HCT116 (cell line): ENCODE measurements around the gene HPS1. TPM values are rescaled to one million over a fixed set of nuclear protein-coding genes. Genes with fewer than 3 reads are reported as not detected.

ENCODE experiments used
- ATAC-seq: fragments of 200-7000 bp; cut with Tn5 transposase; 2 replicates; pipeline ENCODE4 v1.9.1; 2020; ENCODE audit warnings: mild to moderate bottlenecking, moderate library complexity
- BruUV-seq: library from RNA; stranded (reverse); fragments of 400-500 nt; replicated peaks from 2 replicates; lab custom pipeline; 2021; lab: Mats Ljungman, UMichigan
- CTCF ChIA-PET: fragments of 300-600 bp; sonication (Branson Sonifier 250); formaldehyde crosslinking; loops from one replicate; lab custom pipeline; 2021; ENCODE audit warnings: antibody characterized with exemption; lab: Charles Lee
- POLR2A ChIA-PET: fragments of 300-600, 350-600 bp; sonication (Branson Sonifier 250); formaldehyde crosslinking; loops from one replicate; lab custom pipeline; 2021; ENCODE audit warnings: antibody characterized with exemption; lab: Charles Lee
- RAD21 ChIA-PET, 2 experiments: fragments of 300-600 bp; sonication (Branson Sonifier 250); formaldehyde crosslinking; loops; one replicate each; lab custom pipeline; 2023; ENCODE audit warnings: low total read pairs in 2 of 2; ENCODE audit not compliant: uncharacterized antibody in 2 of 2, unreplicated experiment in 2 of 2, low non-redundant PET in 1 of 2; lab: Charles Lee
- DNase-seq: peaks from one replicate; pipeline ENCODE4 v3.0.0-alpha.2; 2010; ENCODE audit warnings: low read depth, low spot score
- H2AFZ ChIP-seq: fragments of 200-600 bp; shearing (Covaris generic), sonication (generic); 2 replicates; pipeline ENCODE4 v1.6.1; 2017; ENCODE audit warnings: low read depth, mixed run types, mixed read lengths, antibody characterized with exemption, low read length; ENCODE audit not compliant: poor library complexity, severe bottlenecking
- H3K27ac ChIP-seq: 2 replicates; pipeline ENCODE4 v1.5.1; 2012; ENCODE audit warnings: low read depth, low read length
- H3K27me3 ChIP-seq: fragments of 200-600 bp; sonication (generic); 2 replicates; pipeline ENCODE4 v1.6.1; 2016; ENCODE audit warnings: mixed run types, low read length, mixed read lengths; ENCODE audit not compliant: insufficient read depth
- H3K36me3 ChIP-seq, 2 experiments: fragments of 200-500 bp in 1 of 2; fragments of 200-600 bp in 1 of 2; sonication (Bioruptor generic) in 1 of 2; sonication (generic) in 1 of 2; 2 replicates each; pipeline versions ENCODE4 v1.5.1 to v1.6.1; 2014 to 2016; ENCODE audit warnings: low read length in 2 of 2, inconsistent platforms in 1 of 2, mixed read lengths in 1 of 2, mixed run types in 1 of 2; ENCODE audit not compliant: insufficient read depth in 2 of 2, control insufficient read depth in 1 of 2
- H3K4me1 ChIP-seq, 2 experiments: fragments of 200-600 bp in 1 of 2; sonication (generic) in 1 of 2; 2 replicates each; pipeline versions ENCODE4 v1.5.1 to v1.6.1; 2012 to 2017; ENCODE audit warnings: low read length in 2 of 2, inconsistent platforms in 1 of 2, mild to moderate bottlenecking in 1 of 2, mixed read lengths in 1 of 2, mixed run types in 1 of 2, moderate library complexity in 1 of 2; ENCODE audit not compliant: insufficient read depth in 2 of 2, control insufficient read depth in 1 of 2
- H3K4me2 ChIP-seq: fragments of 200-600 bp; sonication (generic); 2 replicates; pipeline ENCODE4 v1.6.1; 2017; ENCODE audit warnings: mixed run types, low read length, mixed read lengths
- H3K4me3 ChIP-seq, 2 experiments: fragments of 200-600 bp in 1 of 2; sonication (generic) in 1 of 2; replicated peaks in 1 of 2; 2 replicates each; pipeline ENCODE4 v1.5.1; 2011 to 2016; ENCODE audit warnings: low read length in 2 of 2, control low read depth in 1 of 2, low read depth in 1 of 2, mild to moderate bottlenecking in 1 of 2, mixed read lengths in 1 of 2, mixed run types in 1 of 2
- H3K79me2 ChIP-seq: fragments of 200-600 bp; sonication (generic); 2 replicates; pipeline ENCODE4 v1.6.1; 2017; ENCODE audit warnings: mild to moderate bottlenecking, mixed run types, low read length, moderate library complexity, mixed read lengths; ENCODE audit not compliant: insufficient read depth
- H3K9ac ChIP-seq: fragments of 200-600 bp; sonication (generic); 2 replicates; pipeline ENCODE4 v1.6.1; 2016; ENCODE audit warnings: low read length, mixed read lengths
- H3K9me2 ChIP-seq: fragments of 200-600 bp; sonication (generic), shearing (Covaris generic); 2 replicates; pipeline ENCODE4 v1.6.1; 2017; ENCODE audit warnings: mixed run types, mild to moderate bottlenecking, moderate library complexity; ENCODE audit not compliant: insufficient read depth
- H3K9me3 ChIP-seq, 2 experiments: fragments of 200-500 bp in 1 of 2; fragments of 200-600 bp in 1 of 2; sonication (Bioruptor generic) in 1 of 2; sonication (generic) in 1 of 2; 2 replicates each; pipeline ENCODE4 v1.6.1; 2014 to 2017; ENCODE audit warnings: low read length in 2 of 2, mixed read lengths in 2 of 2, inconsistent platforms in 1 of 2, low read depth in 1 of 2, mild to moderate bottlenecking in 1 of 2, mixed run types in 1 of 2, moderate library complexity in 1 of 2; ENCODE audit not compliant: control insufficient read depth in 1 of 2, insufficient read depth in 1 of 2
- H4K20me1 ChIP-seq: fragments of 200-600 bp; sonication (generic), shearing (Covaris generic); 2 replicates; pipeline ENCODE4 v1.6.1; 2017; ENCODE audit warnings: mixed run types, mild to moderate bottlenecking, moderate library complexity; ENCODE audit not compliant: insufficient read depth
- CBX3 ChIP-seq: IDR thresholded peaks from 2 replicates; pipeline ENCODE4 v1.6.1; 2012; ENCODE audit warnings: low read depth
- CEBPB ChIP-seq: IDR thresholded peaks from 2 replicates; pipeline ENCODE4 v1.6.1; 2012; ENCODE audit warnings: low read depth
- CTCF ChIP-seq, 3 experiments: fragments of 200-600 bp in 1 of 3; sonication (generic) in 1 of 3; IDR thresholded peaks in 2 of 3; conservative IDR thresholded peaks in 1 of 3; 2 replicates each; pipeline ENCODE4 v1.5.1; 2012 to 2017; ENCODE audit warnings: low read depth in 2 of 3, low read length in 2 of 3, antibody characterized with exemption in 1 of 3, borderline replicate concordance in 1 of 3, control low read depth in 1 of 3, mild to moderate bottlenecking in 1 of 3, mixed read lengths in 1 of 3, mixed run types in 1 of 3, moderate library complexity in 1 of 3; ENCODE audit not compliant: insufficient read depth in 1 of 3
- EGR1 ChIP-seq: IDR thresholded peaks from 2 replicates; pipeline ENCODE4 v1.6.1; 2012; ENCODE audit warnings: low read depth
- ELF1 ChIP-seq: IDR thresholded peaks from 2 replicates; pipeline ENCODE4 v1.6.1; 2012; ENCODE audit warnings: low read depth, borderline replicate concordance
- EZH2phosphoT487 ChIP-seq: fragments of 200-600 bp; IDR thresholded peaks from 2 replicates; pipeline ENCODE4 v1.6.1; 2018; ENCODE audit warnings: antibody characterized with exemption, borderline replicate concordance
- JUND ChIP-seq: IDR thresholded peaks from 2 replicates; pipeline ENCODE4 v1.6.1; 2012
- POLR2AphosphoS5 ChIP-seq: IDR thresholded peaks from 2 replicates; pipeline ENCODE4 v1.6.1; 2011; ENCODE audit warnings: mild to moderate bottlenecking, low read depth, low read length, moderate library complexity
- SP1 ChIP-seq: IDR thresholded peaks from 2 replicates; pipeline ENCODE4 v1.6.1; 2012; ENCODE audit warnings: low read depth
- SRF ChIP-seq: IDR thresholded peaks from 2 replicates; pipeline ENCODE4 v1.6.1; 2012; ENCODE audit warnings: low read depth
- ZFX ChIP-seq: fragments of 450-650 bp; IDR thresholded peaks from 2 replicates; pipeline ENCODE4 v1.6.1; 2017
- intact Hi-C: fragments of 100-400 bp; cut with micrococcal nuclease; formaldehyde crosslinking; loops from 2 replicates; pipeline ENCODE4 v1.10.0; 2022
- total RNA-seq: library from RNA; stranded (reverse); gene quantifications from one replicate; pipeline ENCODE4 v1.2.1, GENCODE V29; 2021; ENCODE audit not compliant: unreplicated experiment
- TF ChIP-seq, protein P1 (sequence below): IDR thresholded peaks from 2 replicates; pipeline ENCODE4 v1.6.1; 2012

The HPS1 gene
- total RNA-seq, 1 experiment from 2014 or later, result 64.3 TPM

GRCh38 chr10:98472196-98472595, 25.5 kb upstream of the HPS1 start:
- Histone ChIP-seq H3K27ac (no peak overlapping the region), H3K9me2 (no peaks in the 10 kb centered on the region), H4K20me1 (no peaks in the 10 kb centered on the region), H3K4me1 (peaks cover 0 to 8% of the 10 kb centered on the region in 2 experiments; a peak in 3 of 4 replicates), H3K9me3 (no peaks in the 10 kb centered on the region), H3K36me3 (no peaks in the 10 kb centered on the region), H3K9ac (no peak overlapping the region), H3K27me3 (peaks cover 15% of the 10 kb centered on the region; the same call in 1 of the 2 replicates), H3K4me2 (no peak overlapping the region), H2AFZ (no peak overlapping the region), H3K79me2 (no peaks in the 10 kb centered on the region), H3K4me3 (no peak overlapping the region)
- ChIA-PET RAD21 (no interaction called here), POLR2A (no interaction called here), CTCF (interaction anchor here (1.1 kb wide), 1 partner anchor 20 kb away, joined by 3 read pairs; no protein-coding TSS in a partner anchor)
- DNase-seq (no peak), ATAC-seq (no peak)
- BruUV-seq, result no TSS peak
- intact Hi-C loops, result no loop called here
- TF ChIP-seq EZH2phosphoT487 (no peak), ZFX (no peak), JUND (no peak)

- H3K79me2 ChIP-seq, result no peaks in the 10 kb centered on the region
- no peaks in the 10 kb centered on the region for H3K9me3 ChIP-seq
- H3K9ac ChIP-seq, result no peak overlapping the region
- no peaks in the 10 kb centered on the region for H3K9me2 ChIP-seq
- no peak overlapping the region for H3K4me2 ChIP-seq
- POLR2A ChIA-PET, result no interaction called here
- H3K36me3 ChIP-seq, result no peaks in the 10 kb centered on the region
- RAD21 ChIA-PET, result no interaction called here
- no peak for TF ChIP-seq CBX3
- TF ChIP-seq ZFX, result no peak
- no peak for TF ChIP-seq CTCF (IDR thresholded peaks at IDR 0.05 in 2 of 3, conservative IDR thresholded peaks at IDR 0.05 in 1 of 3; ENCODE audit: borderline replicate concordance in 1 of 3, insufficient read depth in 1 of 3, low read depth in 2 of 3, low read length in 2 of 3)
- no peak for TF ChIP-seq SP1
- TF ChIP-seq CEBPB, result no peak
- TF ChIP-seq, protein P1, sequence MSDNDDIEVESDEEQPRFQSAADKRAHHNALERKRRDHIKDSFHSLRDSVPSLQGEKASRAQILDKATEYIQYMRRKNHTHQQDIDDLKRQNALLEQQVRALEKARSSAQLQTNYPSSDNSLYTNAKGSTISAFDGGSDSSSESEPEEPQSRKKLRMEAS, result no peak
- no peak for TF ChIP-seq SRF
- no peak for TF ChIP-seq EZH2phosphoT487
- no peak for TF ChIP-seq POLR2AphosphoS5
- no peak for TF ChIP-seq EGR1
- TF ChIP-seq ELF1, result no peak
- ATAC-seq, result no peak
- no TSS peak for BruUV-seq
- no peak overlapping the region for H3K4me3 ChIP-seq
- peaks cover 0 to 12% of the 10 kb centered on the region in 2 experiments; a peak in 3 of 4 replicates for H3K4me1 ChIP-seq
- H4K20me1 ChIP-seq, result no peaks in the 10 kb centered on the region
- intact Hi-C loops, result no loop called here
- CTCF ChIA-PET, result interaction anchor here (0.5 kb wide), 1 partner anchor 15 kb away, joined by 3 read pairs; no protein-coding TSS in a partner anchor
- peaks cover 11% of the 10 kb centered on the region; the same call in 1 of the 2 replicates for H3K27me3 ChIP-seq
- no peak overlapping the region for H2AFZ ChIP-seq
- H3K27ac ChIP-seq, result no peak overlapping the region
- DNase-seq, result no peak
Observed at GRCh38 chr10:98470850-98471249, 24.1 kb upstream of the HPS1 start.
